Hepatocyte (in vitro differentiated cells): ENCODE data around the gene ZBTB25. TPM values are rescaled to one million over a fixed set of nuclear protein-coding genes. Genes with fewer than 3 reads are reported as not detected.

Experiments
- DNase-seq: peaks from one replicate; pipeline ENCODE4 v3.0.0-alpha.2; 2016; ENCODE audit warnings: low spot score
- H2AFZ ChIP-seq: fragments of 200-600 bp; sonication (generic); 2 replicates; pipeline ENCODE4 v1.6.0; 2016; ENCODE audit warnings: antibody characterized with exemption, mild to moderate bottlenecking
- H3K27ac ChIP-seq: fragments of 200-600 bp; sonication (generic); 2 replicates; pipeline ENCODE4 v1.5.1; 2016; ENCODE audit warnings: mild to moderate bottlenecking
- H3K27me3 ChIP-seq: fragments of 200-600 bp; sonication (generic); 2 replicates; pipeline ENCODE4 v1.6.1; 2016
- H3K36me3 ChIP-seq: fragments of 200-600 bp; sonication (generic); replicated peaks from 2 replicates; pipeline ENCODE4 v1.5.1; 2016; ENCODE audit warnings: low read depth; ENCODE audit not compliant: insufficient read depth
- H3K4me1 ChIP-seq: fragments of 200-600 bp; sonication (generic); 2 replicates; pipeline ENCODE4 v1.5.1; 2016; ENCODE audit warnings: mild to moderate bottlenecking, moderate library complexity; ENCODE audit not compliant: insufficient read depth
- H3K4me2 ChIP-seq: fragments of 200-600 bp; sonication (generic); 2 replicates; pipeline ENCODE4 v1.6.0; 2016
- H3K4me3 ChIP-seq: fragments of 200-600 bp; sonication (generic); 2 replicates; pipeline ENCODE4 v1.5.1; 2016; ENCODE audit warnings: mild to moderate bottlenecking
- H3K79me2 ChIP-seq: fragments of 200-600 bp; sonication (generic); 2 replicates; pipeline ENCODE4 v1.6.0; 2017; ENCODE audit warnings: mild to moderate bottlenecking
- H3K9me2 ChIP-seq: fragments of 200-600 bp; sonication (generic); replicated peaks from 2 replicates; pipeline ENCODE4 v1.6.0; 2017; ENCODE audit warnings: mild to moderate bottlenecking; ENCODE audit not compliant: insufficient read depth
- H3K9me3 ChIP-seq: fragments of 200-600 bp; sonication (generic); 2 replicates; pipeline ENCODE4 v1.5.1; 2016; ENCODE audit warnings: low read depth, mild to moderate bottlenecking
- H4K20me1 ChIP-seq: fragments of 200-600 bp; sonication (generic); 2 replicates; pipeline ENCODE4 v1.6.0; 2016; ENCODE audit warnings: mild to moderate bottlenecking; ENCODE audit not compliant: insufficient read depth, poor library complexity, severe bottlenecking
- CTCF ChIP-seq: fragments of 200-600 bp; sonication (generic); IDR thresholded peaks from 2 replicates; pipeline ENCODE4 v1.5.1; 2016; ENCODE audit warnings: antibody characterized with exemption, mild to moderate bottlenecking; ENCODE audit not compliant: poor library complexity
- EZH2 ChIP-seq: fragments of 200-600 bp; sonication (generic); IDR thresholded peaks from 2 replicates; pipeline ENCODE4 v1.6.1; 2016; ENCODE audit warnings: antibody characterized with exemption, mild to moderate bottlenecking, borderline replicate concordance
- EZH2phosphoT487 ChIP-seq: fragments of 200-600 bp; sonication (generic); IDR thresholded peaks from one replicate; pipeline ENCODE4 v1.6.1; 2018; ENCODE audit warnings: antibody characterized with exemption, mild to moderate bottlenecking, low read depth, moderate library complexity; ENCODE audit not compliant: unreplicated experiment, severe bottlenecking
- WGBS: methylation state at CpG from one replicate; pipeline ENCODE4 v1.1.6; 2016; ENCODE audit warnings: low lambda C conversion rate; ENCODE audit errors: missing lambda C conversion rate; 5-methylcytosine and 5-hydroxymethylcytosine counted together
- polyA plus RNA-seq: library from polyadenylated mRNA; unstranded; fragments of >200 nt; fragmentation: Nextera tagmentation; extraction: Ambion mirVana; gene quantifications from 2 replicates; pipeline ENCODE4 v1.2.1, GENCODE V29; 2016
- total RNA-seq: library from RNA; depleted of rRNA; stranded (reverse); fragments of >200 nt; gene quantifications from 2 replicates; pipeline ENCODE4 v1.2.3, GENCODE V29; 2014

ZBTB25 gene
- total and polyA plus RNA-seq, 2 experiments from 2014 or later: 7.0 to 8.4 TPM

- H3K4me2 ChIP-seq: no peak overlapping the region
These were observed 85.9 kb downstream of the ZBTB25 start for GRCh38 chr14:64417771-64418125.

GRCh38 chr14:64417055-64417770, 86.4 kb downstream of the ZBTB25 start:
- WGBS: 88% methylated on average over 5 of the region's 5 CpGs
- Histone ChIP-seq H3K27me3 (no peaks in the 10 kb centered on the region), H3K79me2 (no peaks in the 10 kb centered on the region), H3K36me3 (no peaks in the 10 kb centered on the region), H3K4me2 (no peak overlapping the region), H4K20me1 (no peaks in the 10 kb centered on the region), H3K9me2 (no peaks in the 10 kb centered on the region), H3K4me3 (no peak overlapping the region), H3K27ac (no peak overlapping the region), H3K9me3 (no peaks in the 10 kb centered on the region), H2AFZ (no peak overlapping the region), H3K4me1 (no peaks in the 10 kb centered on the region)
- no peak for TF ChIP-seq CTCF
- no peak for TF ChIP-seq EZH2
- TF ChIP-seq EZH2phosphoT487: no peak
- DNase-seq: no peak

More at GRCh38 chr14:64417771-64418125, 85.9 kb downstream of the ZBTB25 start:
- Histone ChIP-seq H3K79me2 (no peaks in the 10 kb centered on the region), H3K27me3 (no peaks in the 10 kb centered on the region), H3K4me3 (no peak overlapping the region), H3K4me1 (no peaks in the 10 kb centered on the region), H3K36me3 (no peaks in the 10 kb centered on the region), H4K20me1 (no peaks in the 10 kb centered on the region), H2AFZ (no peak overlapping the region), H3K9me2 (no peaks in the 10 kb centered on the region), H3K27ac (no peak overlapping the region), H3K9me3 (no peaks in the 10 kb centered on the region)
- no peak for DNase-seq
- no peak for TF ChIP-seq EZH2phosphoT487
- WGBS: 93% methylated on average over 7 of the region's 7 CpGs

GRCh38 chr14:64416348-64416932, 87.2 kb downstream of the ZBTB25 start:
- no peaks in the 10 kb centered on the region for H3K36me3 ChIP-seq
- no peak for DNase-seq
- H3K27me3 ChIP-seq: no peaks in the 10 kb centered on the region
- H3K79me2 ChIP-seq: no peaks in the 10 kb centered on the region
- H2AFZ ChIP-seq: no peak overlapping the region
- no peaks in the 10 kb centered on the region for H3K9me2 ChIP-seq
- H3K27ac ChIP-seq: no peak overlapping the region
- TF ChIP-seq CTCF: no peak
- TF ChIP-seq EZH2: no peak
- TF ChIP-seq EZH2phosphoT487: no peak
- no peak overlapping the region for H3K4me3 ChIP-seq
- WGBS: 91% methylated on average over 3 of the region's 3 CpGs
- H3K9me3 ChIP-seq: no peaks in the 10 kb centered on the region
- H4K20me1 ChIP-seq: no peaks in the 10 kb centered on the region
- no peak overlapping the region for H3K4me2 ChIP-seq
- no peaks in the 10 kb centered on the region for H3K4me1 ChIP-seq

- TF ChIP-seq EZH2 (no peak), EZH2phosphoT487 (no peak), CTCF (no peak)
- WGBS: 100% methylated on average over 1 of the region's 1 CpG
These were observed 91.4 kb downstream of the ZBTB25 start for GRCh38 chr14:64412237-64412636.

More at GRCh38 chr14:64412237-64412636, 91.4 kb downstream of the ZBTB25 start:
- Histone ChIP-seq H3K36me3 (no peaks in the 10 kb centered on the region), H2AFZ (no peak overlapping the region), H4K20me1 (no peaks in the 10 kb centered on the region), H3K4me3 (no peak overlapping the region), H3K4me1 (no peaks in the 10 kb centered on the region), H3K9me2 (no peaks in the 10 kb centered on the region), H3K79me2 (no peaks in the 10 kb centered on the region), H3K9me3 (no peaks in the 10 kb centered on the region), H3K4me2 (no peak overlapping the region), H3K27me3 (no peaks in the 10 kb centered on the region), H3K27ac (no peak overlapping the region)
- no peak for DNase-seq
